Activated CD8-positive, alpha-beta memory T cell treated with anti-CD3 and anti-CD28 coated beads, Interleukin-2, amount 50 U/mL, for 1 hour (primary cell): ENCODE measurements around the gene NLRP9.
"Not testable (repeated sequence)": the region's sequence is repeated elsewhere in the genome, so short reads cannot be mapped to it uniquely, and the experiment has no call there.

Source experiments
- DNase-seq: peaks from one replicate; pipeline ENCODE4 v3.0.0-alpha.2; 2020; ENCODE audit errors: extremely low read depth

Gene NLRP9

GRCh38 chr19:55738302-55738701, at the start of gene NLRP9:
TSS of gene NLRP9 (minus strand) at chr19:55738402. CDS start at chr19:55738374, 28 bp downstream.
- no peak for DNase-seq

GRCh38 chr19:55781112-55781511, 42.9 kb upstream of the NLRP9 start:
- no peak for DNase-seq

GRCh38 chr19:55778331-55778730, 40.1 kb upstream of the NLRP9 start:
- no peak for DNase-seq

- no peak for DNase-seq
Observed at GRCh38 chr19:55777528-55777927, 39.3 kb upstream of the NLRP9 start.

GRCh38 chr19:55769632-55770031, 31.4 kb upstream of the NLRP9 start:
- not testable (repeated sequence) for DNase-seq

GRCh38 chr19:55768818-55769217, 30.6 kb upstream of the NLRP9 start, which contains the start of gene RFPL4AL1:
TSS of gene RFPL4AL1 (plus strand) at chr19:55769118. CDS start at chr19:55771805, 2,687 bp downstream.
- not testable (repeated sequence) for DNase-seq

GRCh38 chr19:55766466-55766865, 28.3 kb upstream of the NLRP9 start:
- no peak for DNase-seq

- not testable (repeated sequence) for DNase-seq
Observed at GRCh38 chr19:55758797-55759196, 20.6 kb upstream of the NLRP9 start, which contains the start of gene RFPL4A. TSS of gene RFPL4A (plus strand) at chr19:55759097. CDS start at chr19:55761801, 2,704 bp downstream.

- not testable (repeated sequence) for DNase-seq
Observed at GRCh38 chr19:55756808-55757207, 18.6 kb upstream of the NLRP9 start.

GRCh38 chr19:55753401-55753800, 15.2 kb upstream of the NLRP9 start:
- DNase-seq: no peak

GRCh38 chr19:55750715-55751114, 12.5 kb upstream of the NLRP9 start:
- no peak for DNase-seq

- not testable (repeated sequence) for DNase-seq
Observed at GRCh38 chr19:55730378-55730777, 7.8 kb downstream of the NLRP9 start.

GRCh38 chr19:55723491-55723890, 14.7 kb downstream of the NLRP9 start:
- no peak for DNase-seq

- no peak for DNase-seq
Observed at GRCh38 chr19:55720801-55721200, 17.4 kb downstream of the NLRP9 start.

GRCh38 chr19:55720214-55720746, 17.9 kb downstream of the NLRP9 start:
- DNase-seq: no peak

GRCh38 chr19:55717879-55718711, 20.1 kb downstream of the NLRP9 start:
- DNase-seq: not testable (repeated sequence)

- DNase-seq: no peak
Observed at GRCh38 chr19:55717251-55717650, 21.0 kb downstream of the NLRP9 start.

GRCh38 chr19:55716531-55716930, 21.7 kb downstream of the NLRP9 start:
- DNase-seq: no peak

- no peak for DNase-seq
Observed at GRCh38 chr19:55712804-55713631, 25.2 kb downstream of the NLRP9 start.

GRCh38 chr19:55711719-55712118, 26.5 kb downstream of the NLRP9 start:
- no peak for DNase-seq

- no peak for DNase-seq
Observed at GRCh38 chr19:55705972-55706371, 32.2 kb downstream of the NLRP9 start.
